Ecto neural progenitor cell (in vitro differentiated cells): Measurements from ENCODE around the gene GRIN2A.
"Not testable (repeated sequence)": the region's sequence is repeated elsewhere in the genome, so short reads cannot be mapped to it uniquely, and the experiment has no call there.

ENCODE experiments used
- DNase-seq: peaks from one replicate; pipeline ENCODE4 v3.0.0-alpha.2; 2018; ENCODE audit warnings: low spot score

GRIN2A gene

GRCh38 chr16:9911989-9912388, 270.2 kb downstream of the GRIN2A start:
- no peak for DNase-seq

GRCh38 chr16:9911231-9911630, 271.0 kb downstream of the GRIN2A start:
- no peak for DNase-seq

GRCh38 chr16:9909072-9909825, 273.0 kb downstream of the GRIN2A start:
- DNase-seq: no peak

GRCh38 chr16:9908613-9909012, 273.6 kb downstream of the GRIN2A start:
- no peak for DNase-seq

- no peak for DNase-seq
Observed at GRCh38 chr16:9907752-9908151, 274.5 kb downstream of the GRIN2A start.

- no peak for DNase-seq
Observed at GRCh38 chr16:9906218-9906617, 276.0 kb downstream of the GRIN2A start.

GRCh38 chr16:9904526-9904925, 277.7 kb downstream of the GRIN2A start:
- DNase-seq: no peak

- no peak for DNase-seq
Observed at GRCh38 chr16:9900576-9900975, 281.7 kb downstream of the GRIN2A start.

- DNase-seq: no peak
Observed at GRCh38 chr16:9898555-9898954, 283.7 kb downstream of the GRIN2A start.

GRCh38 chr16:9898124-9898523, 284.1 kb downstream of the GRIN2A start:
- DNase-seq: no peak

GRCh38 chr16:9895817-9896216, 286.4 kb downstream of the GRIN2A start:
- DNase-seq: no peak

GRCh38 chr16:9885876-9886275, 296.4 kb downstream of the GRIN2A start:
- no peak for DNase-seq

GRCh38 chr16:9885467-9885866, 296.8 kb downstream of the GRIN2A start:
- DNase-seq: no peak

GRCh38 chr16:9875981-9876380, 306.2 kb downstream of the GRIN2A start:
- DNase-seq: not testable (repeated sequence)

GRCh38 chr16:9874219-9874618, 308.0 kb downstream of the GRIN2A start:
- no peak for DNase-seq

GRCh38 chr16:9870962-9871361, 311.3 kb downstream of the GRIN2A start:
- no peak for DNase-seq

GRCh38 chr16:9869776-9870175, 312.5 kb downstream of the GRIN2A start:
- no peak for DNase-seq

- DNase-seq: no peak
Observed at GRCh38 chr16:9868606-9869149, 313.6 kb downstream of the GRIN2A start.

GRCh38 chr16:9867176-9867575, 315.1 kb downstream of the GRIN2A start:
- no peak for DNase-seq

GRCh38 chr16:9864461-9864860, 317.8 kb downstream of the GRIN2A start:
- DNase-seq: no peak

- no peak for DNase-seq
Observed at GRCh38 chr16:9862327-9862726, 319.9 kb downstream of the GRIN2A start.

GRCh38 chr16:9860876-9861275, 321.4 kb downstream of the GRIN2A start:
- no peak for DNase-seq

- DNase-seq: no peak
Observed at GRCh38 chr16:9859701-9860327, 322.4 kb downstream of the GRIN2A start.

GRCh38 chr16:9854675-9855074, 327.6 kb downstream of the GRIN2A start:
- no peak for DNase-seq
